Psoas muscle (tissue), 8 donors: ENCODE data around the gene STAM2. TPM values are rescaled to one million over a fixed set of nuclear protein-coding genes. Genes with fewer than 3 reads are reported as not detected.

Experiments used
- ATAC-seq, 4 donors: fragments of 200-7000 bp; cut with Tn5 transposase; one replicate each; pipeline ENCODE4 v1.9.1; 2020; ENCODE audit warnings: moderate library complexity in 3 of 4, mild to moderate bottlenecking in 2 of 4
- DNase-seq, 2 donors: peaks; one replicate each; pipeline ENCODE4 v3.0.0-alpha.2; 2020
- H3K27ac ChIP-seq: fragments of 200-600 bp; one replicate; pipeline ENCODE4 v1.8.0; 2022
- H3K27me3 ChIP-seq, 3 donors: fragments of 200-600 bp in 1 of 3; one replicate each; pipeline versions ENCODE4 v1.6.1 to v1.8.0; 2013 to 2022; ENCODE audit warnings: low read length in 2 of 3, mild to moderate bottlenecking in 2 of 3, moderate library complexity in 1 of 3; ENCODE audit not compliant: insufficient read depth in 3 of 3
- H3K36me3 ChIP-seq, 2 donors: fragments of 200-600 bp in 1 of 2; one replicate each; pipeline versions ENCODE4 v1.6.1 to v1.8.0; 2013 to 2022; ENCODE audit warnings: low read depth in 1 of 2, mild to moderate bottlenecking in 1 of 2, moderate library complexity in 1 of 2; ENCODE audit not compliant: insufficient read depth in 1 of 2
- H3K4me1 ChIP-seq: fragments of 200-600 bp; one replicate; pipeline ENCODE4 v1.8.0; 2022
- H3K4me3 ChIP-seq: fragments of 200-600 bp; one replicate; pipeline ENCODE4 v1.8.0; 2022; ENCODE audit warnings: mild to moderate bottlenecking
- H3K9me3 ChIP-seq: fragments of 200-600 bp; one replicate; pipeline ENCODE4 v1.8.0; 2022
- CTCF ChIP-seq: fragments of 200-600 bp; IDR thresholded peaks from one replicate; pipeline ENCODE4 v1.8.0; 2022; ENCODE audit warnings: antibody characterized with exemption
- WGBS, 3 donors: extraction: QIAGEN DNeasy Blood & Tissue Kit; methylation state at CpG; one replicate each; pipeline versions ENCODE4 v1.1.6 to v1.1.7; 2013; 5-methylcytosine and 5-hydroxymethylcytosine counted together
- intact Hi-C, 2 donors: fragments of 100-400 bp; cut with DNase I; formaldehyde crosslinking; loops; one replicate each; pipeline versions ENCODE4 v1.11.0 to v1.14.2; 2022
- polyA plus RNA-seq, 3 donors: library from polyadenylated mRNA; stranded (reverse); fragments of 200-250 nt; gene quantifications; one replicate each; pipeline ENCODE4 v1.2.3, GENCODE V29; 2013
- total RNA-seq, 4 donors: library from RNA; stranded (reverse); fragmentation: NEBNext Ultra II Directional in 2 of 4; extraction: Animal tissue kit (Norgen Biotek cat#: 25700) in 2 of 4; gene quantifications; one replicate each; pipeline versions ENCODE4 v1.2.1 to v1.2.4, GENCODE V29; 2021 to 2023
- donor health status: healthy with polysubstance abuse.
- donor health status: DM: no; HTN: no; CAD: no; lungs with moderate emphysema.
- donor health status: Bipolar disorder and iron deficiency.
- donor health status: healthy.
- donor health status: DM: yes; HTN: yes; CAD: no.
- donor health status: DM: no; HTN: no; CAD: no.
- donor health status: DM: no; HTN: no; CAD: no.
- donor health status: DM: yes; HTN: yes; CAD: no.

STAM2 gene
- total and polyA plus RNA-seq, 7 donors = 6.8 to 21.1 (median 15.5) TPM

- no peak overlapping the region for H3K27ac ChIP-seq
- ATAC-seq = peak; percentile 67 to 78 (median 74)
- H3K9me3 ChIP-seq = no peaks in the 10 kb centered on the region
- peaks cover 11% of the 10 kb centered on the region for H3K4me1 ChIP-seq
- peak overlapping the region; percentile 79 for H3K4me3 ChIP-seq
- 0 to 2% (median 1%) methylated on average over 48 to 52 of the region's 52 CpGs for WGBS, 3 donors
- intact Hi-C loops = no loop called here
- peak; percentile 36 to 58 for DNase-seq
- peaks cover 0 to 35% (median 12%) of the 10 kb centered on the region in 3 donors for H3K27me3 ChIP-seq
- TF ChIP-seq CTCF = no peak
- no peaks in the 10 kb centered on the region for H3K36me3 ChIP-seq
These were observed 77.6 kb downstream of the STAM2 start for GRCh38 chr2:152097801-152098495.

GRCh38 chr2:152097290-152097800, 78.2 kb downstream of the STAM2 start:
- 6 to 9% (median 7%) methylated on average over 13 of the region's 13 CpGs for WGBS, 3 donors
- no peak overlapping the region for H3K27ac ChIP-seq

GRCh38 chr2:152095146-152095545, 80.4 kb downstream of the STAM2 start:
- Histone ChIP-seq H3K36me3 (no peaks in the 10 kb centered on the region), H3K4me1 (peaks cover 11% of the 10 kb centered on the region), H3K27me3 (peaks cover 0 to 20% (median 9%) of the 10 kb centered on the region in 3 donors), H3K9me3 (no peaks in the 10 kb centered on the region), H3K4me3 (no peak overlapping the region), H3K27ac (no peak overlapping the region)
- no peak for DNase-seq
- intact Hi-C loops = no loop called here
- whole genome bisulfite sequencing, 3 donors = 79 to 89% (median 85%) methylated on average over 1 of the region's 1 CpG
- no peak for TF ChIP-seq CTCF
- ATAC-seq = no peak

More at GRCh38 chr2:152097290-152097800, 78.2 kb downstream of the STAM2 start:
- H3K4me3 ChIP-seq = peak overlapping the region; percentile 79
- TF ChIP-seq CTCF = no peak
- DNase-seq (no peak), ATAC-seq (peak; percentile 34 to 78 (median 56))
- H3K9me3 ChIP-seq = no peaks in the 10 kb centered on the region
- H3K36me3 ChIP-seq = no peaks in the 10 kb centered on the region
- H3K27me3 ChIP-seq = peaks cover 0 to 35% (median 12%) of the 10 kb centered on the region in 3 donors
- peaks cover 11% of the 10 kb centered on the region for H3K4me1 ChIP-seq
- intact Hi-C loops = no loop called here

- Histone ChIP-seq H3K4me3 (no peak overlapping the region), H3K9me3 (no peaks in the 10 kb centered on the region), H3K27me3 (peaks cover 0 to 9% (median 3%) of the 10 kb centered on the region in 3 donors), H3K27ac (no peak overlapping the region), H3K36me3 (no peaks in the 10 kb centered on the region), H3K4me1 (peaks cover 8% of the 10 kb centered on the region)
- TF ChIP-seq CTCF = no peak
- intact Hi-C loops = no loop called here
- no peak for ATAC-seq
- no peak for DNase-seq
- 84 to 86% (median 85%) methylated on average over 2 of the region's 2 CpGs for WGBS, 3 donors
These were observed 81.5 kb downstream of the STAM2 start for GRCh38 chr2:152094014-152094413.
